NCI-H1417 (cell line): ENCODE measurements around the gene SETDB2.
"Not testable (repeated sequence)": the region's sequence is repeated elsewhere in the genome, so short reads cannot be mapped to it uniquely, and the experiment has no call there.

Source experiments
- DNase-seq, 3 experiments: peaks; one replicate each; lab custom pipeline; 2025; lab: John Stamatoyannopoulos, UW

SETDB2 gene

DNA sequence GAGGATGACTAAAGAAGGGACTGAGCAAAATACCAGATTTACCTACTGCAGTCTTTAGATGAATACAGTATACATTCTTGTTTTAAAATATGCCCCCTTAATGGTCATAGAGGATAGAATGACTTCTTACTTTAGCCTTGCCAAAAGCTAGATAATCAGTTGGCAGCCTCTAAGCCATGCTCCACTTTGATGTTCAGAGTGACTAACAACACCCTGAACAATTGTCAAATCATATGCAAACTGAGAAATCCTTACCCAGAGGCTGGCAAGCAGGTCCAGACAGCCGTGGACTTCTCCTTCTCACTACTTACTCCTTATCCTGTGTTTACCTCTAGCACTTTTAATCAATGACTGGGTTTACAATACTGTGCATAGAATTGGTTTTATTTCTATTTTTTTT, 28.1 kb downstream of the SETDB2 start:
- DNase-seq: no peak

DNA sequence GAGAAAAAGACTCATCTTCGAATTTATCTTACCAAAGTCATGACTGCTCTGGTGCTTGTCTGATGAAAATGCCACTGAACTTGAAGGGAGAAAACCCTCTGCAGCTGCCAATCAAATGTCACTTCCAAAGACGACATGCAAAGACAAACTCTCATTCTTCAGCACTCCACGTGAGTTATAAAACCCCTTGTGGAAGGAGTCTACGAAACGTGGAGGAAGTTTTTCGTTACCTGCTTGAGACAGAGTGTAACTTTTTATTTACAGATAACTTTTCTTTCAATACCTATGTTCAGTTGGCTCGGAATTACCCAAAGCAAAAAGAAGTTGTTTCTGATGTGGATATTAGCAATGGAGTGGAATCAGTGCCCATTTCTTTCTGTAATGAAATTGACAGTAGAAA, 32.5 kb downstream of the SETDB2 start:
- no peak for DNase-seq

DNA sequence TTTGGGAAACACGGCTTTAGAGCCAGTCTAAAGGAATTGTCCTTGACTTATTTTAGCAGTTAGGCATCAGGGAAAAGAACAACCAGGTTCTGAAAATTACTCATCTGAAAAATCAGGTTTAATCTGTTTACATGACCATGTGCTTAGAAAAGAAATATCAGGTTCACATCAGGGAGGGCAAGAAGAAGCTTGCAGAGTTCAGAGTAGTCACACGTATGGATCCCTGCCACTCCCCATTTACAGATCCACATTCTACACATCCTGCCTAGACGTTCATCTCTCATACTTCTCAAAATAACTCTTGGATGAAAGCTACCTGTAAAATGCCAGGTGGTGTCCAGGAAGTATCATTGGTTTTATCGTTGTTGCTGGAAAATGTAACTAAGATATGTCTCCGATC, 37.7 kb downstream of the SETDB2 start:
- no peak for DNase-seq

DNA sequence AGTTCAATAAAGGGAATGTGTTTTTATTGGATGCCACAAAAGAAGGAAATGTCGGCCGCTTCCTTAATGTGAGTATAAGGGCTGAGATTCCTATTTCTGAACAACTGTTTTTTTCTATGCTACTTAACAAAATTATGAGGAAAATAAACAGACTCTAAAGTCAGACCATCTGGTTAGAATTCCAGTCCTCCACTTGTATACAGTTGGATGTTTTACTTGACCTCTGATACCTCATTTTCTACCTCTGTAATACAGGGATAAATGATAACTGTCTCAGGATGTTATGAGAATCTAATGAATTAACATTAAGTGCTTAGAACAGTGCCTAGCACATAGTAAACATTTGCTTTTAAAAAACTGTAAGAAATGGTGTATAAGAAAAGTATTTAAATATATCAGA, 44.5 kb downstream of the SETDB2 start:
- no peak for DNase-seq

DNA sequence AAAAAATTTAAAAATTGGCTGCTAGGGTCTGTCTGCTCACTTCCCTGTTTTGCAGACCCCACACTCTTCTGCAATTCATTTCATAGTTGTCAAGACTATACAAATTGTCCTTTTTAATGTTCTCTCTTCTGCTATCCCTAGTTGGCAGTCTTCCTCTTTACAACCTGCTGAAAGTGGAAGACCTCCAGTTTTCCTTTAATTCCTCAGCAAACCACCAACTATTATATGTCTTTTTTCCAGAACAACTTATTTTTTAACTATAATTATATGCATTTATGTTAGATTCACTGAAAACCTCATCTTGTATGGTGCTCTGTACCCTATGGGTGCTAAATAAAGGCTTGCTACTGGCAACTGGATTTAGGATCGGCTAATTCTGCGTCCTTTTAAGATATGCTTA, 50.6 kb downstream of the SETDB2 start:
- DNase-seq: no peak

DNA sequence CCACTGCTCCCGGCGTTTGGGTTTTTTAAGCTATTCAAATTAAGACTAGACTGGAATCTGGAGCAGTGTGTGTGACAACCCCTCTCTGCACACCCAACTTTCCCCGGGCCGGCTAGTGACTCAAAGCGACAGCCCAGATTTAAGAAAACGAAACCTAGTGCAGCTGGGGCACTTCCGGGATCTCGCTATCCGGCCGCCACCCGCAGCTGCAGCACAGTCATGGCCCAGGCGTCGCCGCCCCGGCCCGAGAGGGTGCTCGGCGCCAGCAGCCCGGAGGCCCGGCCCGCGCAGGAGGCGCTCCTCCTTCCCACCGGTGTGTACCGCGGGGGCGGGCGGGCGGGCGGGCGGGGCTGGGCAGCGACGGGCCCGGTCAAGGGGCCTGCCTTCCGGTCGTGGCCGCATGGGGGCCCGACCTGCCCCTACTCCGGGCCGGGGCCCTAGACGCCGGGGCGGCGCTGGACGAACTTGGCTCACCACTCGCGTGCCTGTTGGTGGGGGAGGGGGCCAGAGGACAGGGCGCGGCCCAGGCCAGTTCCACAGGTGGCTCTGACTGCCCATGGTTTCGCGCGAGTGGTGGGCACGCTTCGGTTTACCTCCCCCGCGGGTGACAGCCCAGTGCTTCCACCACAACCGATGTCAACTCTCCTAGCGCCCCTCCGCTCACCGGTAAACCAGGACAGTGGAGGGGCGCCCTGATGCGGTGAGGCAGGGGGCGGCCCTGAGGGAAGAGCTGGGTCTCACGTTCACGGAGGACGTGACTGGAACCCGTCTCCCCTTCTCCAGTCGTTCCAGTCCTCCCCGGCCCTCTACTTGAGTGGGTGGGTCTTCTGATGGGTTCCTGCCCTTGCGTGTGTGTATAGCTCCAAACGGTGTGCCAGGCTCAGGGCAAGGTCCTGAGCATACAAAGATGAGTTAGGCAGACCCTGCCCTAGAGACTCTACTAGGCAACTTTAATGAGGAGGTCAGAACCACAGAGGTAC, 52.0 kb downstream of the SETDB2 start, which contains the start of gene PHF11:
PHF11 (plus strand) TSS at position 171 of the 980 bp plus-strand sequence; CDS start at position 220, 49 bp downstream.
- peak in 1 of 3 experiments; percentile 19 for DNase-seq

DNA sequence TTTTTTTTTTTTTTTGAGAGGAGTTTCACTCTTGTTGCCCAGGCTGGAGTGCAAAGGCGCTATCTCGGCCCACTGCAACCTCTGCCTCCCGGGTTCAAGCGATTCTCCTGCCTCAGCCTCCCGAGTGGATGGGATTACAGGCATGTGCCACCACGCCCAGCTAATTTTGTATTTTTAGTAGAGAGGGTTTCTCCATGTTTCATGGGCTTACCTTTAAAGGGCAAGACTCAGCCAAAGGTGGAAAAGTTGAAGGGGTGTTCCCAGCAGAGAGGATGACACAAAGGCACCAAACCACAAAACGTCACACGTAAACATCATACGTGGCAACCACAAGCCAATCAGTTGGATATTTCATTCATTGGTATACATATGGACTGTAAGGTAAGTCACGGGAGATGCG, 52.8 kb downstream of the SETDB2 start:
- not testable (repeated sequence) for DNase-seq

DNA sequence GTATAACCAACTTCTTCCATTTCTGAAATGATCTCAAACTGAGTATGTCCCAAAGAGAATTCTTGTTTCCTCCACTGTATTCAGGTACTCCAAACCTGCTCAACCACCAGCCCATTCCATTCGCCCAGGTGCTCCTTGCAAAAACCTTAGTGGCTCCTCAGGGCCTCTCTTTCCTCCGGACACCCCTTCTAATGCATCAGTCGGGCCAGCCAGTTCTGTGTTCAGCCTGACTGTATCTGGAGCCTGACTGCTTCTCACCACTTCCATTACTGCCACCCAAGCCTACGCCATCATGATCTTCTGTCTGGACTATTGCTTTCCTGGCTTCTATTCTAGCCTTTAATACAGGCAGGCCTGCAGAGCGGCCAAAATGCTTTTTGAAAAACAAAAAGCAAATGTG, 53.2 kb downstream of the SETDB2 start:
- DNase-seq: no peak

DNA sequence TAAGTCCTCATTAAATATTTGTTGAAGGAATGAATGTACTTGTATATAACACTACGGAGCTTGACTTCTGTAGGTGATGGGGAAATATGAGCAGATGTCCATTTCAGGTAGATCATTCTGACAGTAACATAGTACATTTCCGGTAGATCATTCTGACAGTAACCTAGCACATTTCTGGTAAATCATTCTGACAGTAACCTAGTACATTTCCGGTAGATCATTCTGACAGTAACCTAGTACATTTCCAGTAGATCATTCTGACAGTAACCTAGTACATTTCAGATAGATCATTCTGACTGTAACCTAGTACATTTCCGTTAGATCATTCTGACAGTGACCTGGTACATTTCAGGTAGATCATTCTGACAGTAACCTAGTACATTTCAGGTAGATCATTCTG, 54.1 kb downstream of the SETDB2 start:
- no peak for DNase-seq

DNA sequence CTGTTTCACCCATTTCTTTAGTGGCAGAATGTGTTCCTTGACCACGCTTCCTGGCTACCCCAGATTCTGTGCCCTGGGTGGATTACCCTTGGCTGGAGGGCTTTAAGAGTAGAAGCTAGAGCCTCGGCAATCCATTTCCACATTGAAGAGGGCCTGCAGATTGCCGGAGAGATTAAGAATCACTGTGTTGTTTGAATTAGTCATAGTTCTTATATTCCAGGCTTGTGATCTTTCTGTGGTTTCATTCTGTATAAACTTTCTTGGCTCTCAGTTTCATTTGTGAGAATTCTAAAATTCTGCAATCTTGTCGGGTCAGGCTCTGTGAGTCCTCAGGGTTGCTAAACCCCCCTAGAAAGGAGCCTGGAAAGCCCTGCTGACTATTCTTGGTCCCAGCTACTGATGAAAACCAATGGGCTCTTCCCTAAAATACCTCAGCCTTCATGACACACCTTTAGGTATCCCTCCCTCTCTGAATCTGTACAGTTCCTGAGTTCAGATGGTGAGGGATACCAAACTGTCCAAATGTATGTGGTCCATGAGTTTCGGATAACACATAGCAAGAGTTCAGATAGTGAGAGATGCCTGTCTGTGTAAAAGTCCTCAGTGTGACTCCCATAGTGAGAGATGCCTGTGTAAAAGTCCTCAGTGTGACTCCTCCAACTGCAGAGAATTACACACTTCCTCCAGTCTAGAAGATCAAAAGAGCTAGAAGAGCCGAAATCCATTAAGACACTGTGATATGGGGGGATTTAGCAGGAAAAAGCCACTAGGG, 56.0 kb downstream of the SETDB2 start:
- no peak for DNase-seq

DNA sequence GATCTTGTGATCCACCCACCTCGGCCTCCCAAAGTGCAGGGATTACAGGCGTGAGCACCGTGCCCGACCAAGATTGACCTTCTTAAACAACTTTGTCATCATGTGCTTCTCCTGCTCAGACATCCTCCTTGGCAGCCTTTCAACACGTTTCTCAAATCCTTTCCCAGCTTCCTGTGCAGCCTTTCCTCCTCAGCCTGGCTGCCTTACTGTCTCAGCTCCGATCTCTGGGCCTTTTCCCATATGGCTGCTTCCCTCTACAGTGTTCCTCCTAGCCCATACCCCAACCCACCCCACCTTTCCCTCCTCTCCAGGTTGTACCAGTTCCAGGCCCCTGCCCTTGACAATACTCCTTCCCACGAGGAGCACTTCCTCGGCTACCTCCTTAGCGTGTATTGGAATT, 58.9 kb downstream of the SETDB2 start:
- DNase-seq: no peak

DNA sequence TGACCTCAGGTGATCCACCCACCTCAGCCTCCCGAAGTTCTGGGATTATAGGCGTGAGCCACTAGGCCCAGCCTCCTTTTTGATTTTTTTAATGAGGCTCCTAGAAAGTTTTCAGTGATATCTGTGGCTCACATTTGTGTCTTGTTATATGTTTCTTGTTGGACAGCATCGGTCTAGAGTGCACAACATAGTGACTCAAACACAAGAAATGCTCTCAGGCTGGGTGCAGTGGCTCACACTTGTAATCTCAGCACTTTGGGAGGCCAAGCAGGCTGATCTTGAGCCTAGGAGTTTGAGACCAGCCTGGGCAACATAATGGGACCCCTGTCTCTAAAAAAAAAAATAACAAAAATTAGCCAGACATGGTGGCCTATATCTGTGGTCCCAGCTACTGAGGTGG, 59.9 kb downstream of the SETDB2 start:
- DNase-seq: no peak

DNA sequence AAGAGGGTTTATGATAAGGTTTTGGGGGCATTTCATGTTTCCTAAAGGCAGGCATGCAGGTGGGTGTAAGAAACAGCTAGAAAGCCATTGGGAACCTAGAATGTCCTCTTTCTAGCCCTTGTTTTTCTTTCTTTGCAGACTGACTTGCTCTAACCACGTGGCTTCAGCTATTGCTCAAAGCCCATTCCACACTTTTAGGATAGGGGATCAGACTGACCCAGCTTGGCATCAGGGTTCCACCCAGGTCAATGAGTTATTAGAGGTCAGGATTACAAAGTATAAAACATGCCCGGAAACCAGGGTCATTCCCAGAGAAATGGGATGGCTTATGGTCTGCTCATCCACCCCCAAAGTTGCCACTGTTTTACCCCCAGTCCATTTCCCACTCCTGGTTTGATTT, 68.5 kb downstream of the SETDB2 start:
- DNase-seq: no peak

DNA sequence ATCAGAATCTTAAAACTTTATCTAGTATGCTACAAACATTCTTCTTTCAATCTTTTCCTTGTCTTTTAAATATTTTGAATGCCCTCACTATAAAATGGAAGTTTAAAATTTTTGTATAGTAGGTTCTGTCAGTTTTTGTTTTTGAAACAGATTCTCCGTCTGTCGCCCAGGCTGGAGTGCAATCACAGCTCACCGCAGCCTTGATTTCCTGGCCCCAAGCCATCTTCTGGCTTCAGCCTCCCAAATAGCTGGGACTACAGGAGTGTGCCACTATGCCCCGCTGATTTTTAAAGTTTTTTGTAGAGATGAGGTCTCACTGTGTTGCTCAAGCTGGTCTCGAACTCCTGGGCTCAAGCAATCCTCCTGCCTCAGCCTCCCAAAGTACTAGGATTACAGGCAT, 72.4 kb downstream of the SETDB2 start:
- DNase-seq: no peak

DNA sequence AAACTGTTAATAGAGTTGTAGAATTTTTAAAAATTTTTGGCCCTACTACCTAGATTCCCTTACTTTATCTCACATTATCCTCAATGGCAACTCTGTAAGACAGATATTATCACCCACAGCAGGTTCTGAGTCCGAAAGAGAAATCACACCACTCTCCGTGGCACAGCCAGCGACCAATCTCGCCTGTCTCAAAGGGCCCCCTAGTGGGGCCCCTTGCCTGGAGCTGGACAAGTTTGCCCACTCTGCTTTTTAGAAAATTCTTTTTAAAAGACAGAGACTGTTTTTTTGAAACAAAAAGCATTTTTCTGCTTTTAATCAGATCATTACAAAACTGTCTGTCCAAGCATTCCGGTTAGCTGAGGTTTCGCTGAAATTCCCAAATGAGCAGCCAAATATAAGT, 73.4 kb downstream of the SETDB2 start:
- no peak for DNase-seq

DNA sequence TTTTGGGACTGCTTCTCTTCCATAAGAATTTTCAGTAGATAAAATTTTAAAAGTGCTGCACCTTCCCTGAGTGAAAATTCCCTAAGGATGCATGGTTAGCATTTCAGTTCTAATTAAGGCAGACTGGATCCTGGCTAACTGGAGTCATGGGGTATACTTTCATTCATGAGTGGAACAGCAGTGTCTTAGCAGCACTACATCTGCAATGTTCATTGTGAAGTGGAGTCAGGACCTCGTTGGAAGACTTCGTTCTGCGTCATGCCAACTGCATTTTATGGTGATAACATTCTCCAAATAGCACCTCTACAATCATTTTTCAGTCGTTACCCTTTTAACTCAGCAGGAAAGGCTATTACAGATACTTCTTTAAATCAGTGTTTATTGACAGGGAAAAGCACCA, 77.2 kb downstream of the SETDB2 start:
- DNase-seq: peak in 2 of 3 experiments; percentile 49 to 51

DNA sequence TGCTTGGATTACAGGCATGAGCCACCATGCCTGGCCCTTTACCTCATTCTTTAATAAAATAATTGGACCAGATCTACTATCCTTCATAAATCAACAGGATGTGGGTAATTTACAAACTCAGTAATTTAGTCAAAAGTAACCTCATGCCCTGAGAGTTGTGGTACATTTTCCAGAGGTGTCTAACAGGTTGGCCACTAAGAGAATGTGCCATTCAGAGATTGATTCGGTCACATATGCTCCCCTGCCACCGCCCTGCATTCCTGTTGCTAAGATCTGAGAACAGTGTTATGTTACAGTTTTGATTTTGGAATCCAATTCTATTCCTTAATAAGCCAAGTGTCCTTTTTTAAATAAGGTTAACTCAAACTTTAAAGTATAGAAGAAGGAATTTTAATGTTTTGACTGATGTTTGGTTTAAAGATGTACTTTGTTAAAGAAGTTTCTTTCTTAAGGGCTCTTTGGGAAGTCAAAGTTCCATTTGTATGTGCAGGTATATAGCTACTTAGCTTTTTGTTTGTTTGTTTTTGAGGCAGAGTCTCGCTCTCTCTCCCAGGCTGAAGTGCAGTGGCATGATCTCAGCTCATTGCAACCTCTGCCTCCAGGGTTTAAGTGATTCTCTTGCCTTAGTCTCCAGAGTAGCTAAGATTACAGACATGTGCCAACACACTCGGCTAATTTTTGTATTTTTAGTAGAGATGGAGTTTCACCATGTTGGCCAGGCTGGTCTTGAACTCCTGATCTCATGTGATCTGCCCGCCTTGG, 80.8 kb downstream of the SETDB2 start:
- no peak for DNase-seq

DNA sequence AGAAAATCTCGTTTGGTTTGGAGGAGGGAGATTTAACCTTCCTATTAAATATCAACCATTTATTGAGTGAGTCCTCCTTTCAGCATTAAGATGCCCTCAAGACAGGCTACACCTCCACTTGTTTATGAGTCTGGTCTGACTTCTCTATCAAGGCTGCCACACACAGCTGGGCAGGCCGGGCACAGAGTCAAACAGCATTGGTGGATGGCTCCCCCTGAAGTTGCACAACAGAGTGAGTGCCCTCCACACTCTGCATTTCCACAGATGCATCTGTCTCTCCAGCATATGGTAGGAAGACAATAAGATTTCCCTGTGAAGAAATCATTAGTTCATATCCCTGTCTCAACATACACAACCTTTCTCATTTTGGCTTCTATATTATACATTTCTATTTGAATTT, 83.0 kb downstream of the SETDB2 start:
- DNase-seq: no peak

DNA sequence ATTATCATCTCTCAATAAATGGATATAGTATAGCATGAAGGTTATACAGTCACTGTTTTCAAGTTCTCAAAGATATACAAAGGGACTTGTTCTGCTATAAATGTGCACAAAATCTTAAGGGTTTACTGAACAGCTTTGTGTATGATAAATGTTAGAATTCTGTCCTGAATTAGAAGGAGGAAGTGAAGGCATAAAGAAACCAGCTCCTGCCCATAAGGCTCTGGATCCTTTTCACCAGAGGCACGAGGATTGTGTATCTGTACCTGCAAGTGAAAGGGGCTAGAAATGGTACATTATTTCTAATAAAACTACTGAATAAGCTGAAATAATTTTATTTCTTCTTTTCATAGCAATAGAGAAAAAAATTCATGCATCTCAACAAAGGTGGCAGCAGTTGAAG, 84.1 kb downstream of the SETDB2 start:
- no peak for DNase-seq

DNA sequence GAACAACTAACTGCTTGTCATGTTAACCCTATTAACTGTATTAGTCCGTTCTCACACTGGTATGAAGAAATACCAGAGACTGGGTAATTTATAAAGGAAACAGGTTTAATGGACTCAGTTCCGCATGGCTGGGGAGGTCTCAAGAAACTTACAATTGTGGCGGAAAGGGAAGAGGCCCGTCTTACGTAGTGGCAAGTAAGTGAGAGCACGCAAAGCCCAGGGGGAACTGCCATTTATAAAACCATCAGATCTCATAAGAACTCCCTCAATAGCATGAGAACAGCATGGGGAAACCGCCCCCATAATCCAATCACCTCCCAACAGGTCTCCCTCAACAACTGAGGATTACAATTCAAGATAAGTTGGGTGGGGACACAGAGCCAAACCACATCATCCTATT, 86.4 kb downstream of the SETDB2 start:
- no peak for DNase-seq

DNA sequence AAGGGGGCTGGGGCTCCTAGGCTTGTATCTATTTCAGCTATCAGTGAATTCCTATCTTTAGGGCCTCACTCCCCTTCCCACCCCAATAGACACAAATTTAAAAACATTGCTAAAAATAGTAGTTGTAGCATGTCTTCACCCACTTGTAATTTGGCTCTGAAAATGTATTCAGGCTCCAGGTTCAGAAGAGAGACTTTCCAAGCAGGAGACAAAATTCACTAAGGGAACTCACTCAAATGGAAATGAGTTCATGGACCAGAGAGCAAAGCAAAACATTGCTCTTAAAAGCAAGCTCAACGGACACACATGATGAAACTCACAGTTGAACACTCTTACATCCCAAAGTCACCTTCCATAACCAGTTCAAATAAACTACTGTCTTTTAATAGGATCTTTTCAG, 88.5 kb downstream of the SETDB2 start:
- DNase-seq: no peak

DNA sequence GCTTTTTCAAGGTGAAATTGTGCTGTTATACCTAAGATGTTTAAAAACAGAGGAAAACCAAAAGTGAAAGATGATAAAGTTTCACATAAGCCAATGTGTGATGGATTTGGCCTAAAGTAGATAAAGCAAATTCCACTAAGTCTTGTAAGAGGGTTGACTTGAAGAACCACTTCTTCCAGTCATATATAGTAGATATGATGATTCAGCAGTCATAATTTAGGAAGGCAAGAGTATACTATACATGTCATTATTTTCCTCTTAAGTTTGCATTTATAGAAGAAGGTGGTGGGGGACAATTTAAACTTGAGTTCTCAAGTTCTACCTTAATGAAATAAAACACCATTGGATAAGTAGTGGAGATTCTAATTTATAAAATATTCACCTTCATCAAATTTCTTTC, 88.9 kb downstream of the SETDB2 start:
- DNase-seq: no peak
